CD4-positive, alpha-beta T cell (primary cell): Measurements from ENCODE around the gene VPS8. TPM values are rescaled to one million over a fixed set of nuclear protein-coding genes. Genes with fewer than 3 reads are reported as not detected.

Experiments used
- ATAC-seq: fragments of 200-7000 bp; cut with Tn5 transposase; one replicate; pipeline ENCODE4 v1.10.0; 2022; ENCODE audit warnings: mild to moderate bottlenecking; ENCODE audit not compliant: poor library complexity
- CTCF ChIA-PET: fragments of 350-600 bp; sonication (Branson Sonifier 250); formaldehyde crosslinking; loops from one replicate; lab custom pipeline; 2021; ENCODE audit warnings: antibody characterized with exemption, inconsistent platforms; lab: Charles Lee
- POLR2A ChIA-PET: fragments of 350-600 bp; sonication (Branson Sonifier 250); formaldehyde crosslinking; loops from one replicate; lab custom pipeline; 2021; ENCODE audit warnings: antibody characterized with exemption, inconsistent platforms; lab: Charles Lee
- DNase-seq, 14 experiments: peaks; one replicate each; pipeline ENCODE4 v3.0.0-alpha.2; 2013 to 2020; ENCODE audit warnings: mixed read lengths in 2 of 14
- H3K27ac ChIP-seq, 2 donors: one replicate each; pipeline versions ENCODE4 v1.5.1 to v1.7.0; 2013; ENCODE audit warnings: low read length in 2 of 2, low read depth in 1 of 2, mild to moderate bottlenecking in 1 of 2
- H3K27me3 ChIP-seq, 2 experiments: 1 replicate in 1 of 2; 2 replicates in 1 of 2; pipeline versions ENCODE4 v1.6.1 to v1.7.0; 2013; ENCODE audit warnings: low read length in 2 of 2, control low read depth in 1 of 2, mild to moderate bottlenecking in 1 of 2, moderate library complexity in 1 of 2; ENCODE audit not compliant: insufficient read depth in 2 of 2, control insufficient read depth in 1 of 2
- H3K36me3 ChIP-seq: one replicate; pipeline ENCODE4 v1.6.1; 2013; ENCODE audit warnings: low read length, control low read depth; ENCODE audit not compliant: insufficient read depth
- H3K4me1 ChIP-seq: one replicate; pipeline ENCODE4 v1.6.1; 2013; ENCODE audit warnings: low read length, control low read depth; ENCODE audit not compliant: insufficient read depth
- H3K4me3 ChIP-seq: one replicate; pipeline ENCODE4 v1.5.1; 2013; ENCODE audit warnings: mild to moderate bottlenecking, low read length, moderate library complexity
- H3K9me3 ChIP-seq, 2 experiments: 1 replicate in 1 of 2; 2 replicates in 1 of 2; pipeline versions ENCODE4 v1.6.1 to v1.7.0; 2013; ENCODE audit warnings: low read length in 2 of 2, mild to moderate bottlenecking in 2 of 2, control low read depth in 1 of 2, moderate library complexity in 1 of 2; ENCODE audit not compliant: control insufficient read depth in 1 of 2, insufficient read depth in 1 of 2
- H3K27ac Mint-ChIP-seq: one replicate; pipeline ENCODE4 v1.8.0; 2020; ENCODE audit warnings: mixed read lengths
- H3K27me3 Mint-ChIP-seq: one replicate; pipeline ENCODE4 v1.8.0; 2021; ENCODE audit warnings: mixed read lengths
- H3K36me3 Mint-ChIP-seq: one replicate; pipeline ENCODE4 v1.8.0; 2021; ENCODE audit warnings: low read depth, mixed read lengths
- H3K4me1 Mint-ChIP-seq: one replicate; pipeline ENCODE4 v1.8.0; 2021; ENCODE audit warnings: low read depth, mixed read lengths
- H3K4me3 Mint-ChIP-seq: one replicate; pipeline ENCODE4 v1.8.0; 2020; ENCODE audit warnings: mild to moderate bottlenecking, mixed read lengths
- H3K9me3 Mint-ChIP-seq: one replicate; pipeline ENCODE4 v1.8.0; 2020; ENCODE audit warnings: mixed read lengths
- intact Hi-C, 2 experiments: fragments of 100-400 bp; cut with DNase I in 1 of 2; cut with micrococcal nuclease in 1 of 2; formaldehyde crosslinking; loops; one replicate each; pipeline versions ENCODE4 v1.15.1 to v1.9.0; 2023 to 2025; cut with DNase I, micrococcal nuclease
- total RNA-seq, 174 experiments: library from RNA in 2 of 174; stranded (reverse) in 2 of 174; gene quantifications; one replicate each; pipeline ENCODE4 v1.2.3 and lab custom pipeline; 2021 to 2026
- TF ChIP-seq, protein P1 (sequence below): fragments of 200-600 bp; IDR thresholded peaks from one replicate; pipeline ENCODE4 v1.8.0; 2022; ENCODE audit warnings: antibody characterized with exemption, mild to moderate bottlenecking

Gene VPS8
- total RNA-seq, 2 experiments from 2014 or later = 56.8 to 61.2 TPM

- ChIA-PET POLR2A (no interaction called here), CTCF (no interaction called here)
- Histone ChIP-seq H3K36me3 (peaks cover 74% of the 10 kb centered on the region), H3K4me1 (no peaks in the 10 kb centered on the region), H3K27me3 (no peaks in the 10 kb centered on the region), H3K27ac (no peak overlapping the region), H3K4me3 (no peak overlapping the region), H3K9me3 (no peaks in the 10 kb centered on the region)
- H3K27ac Mint-ChIP-seq = no peak overlapping the region
- no peaks in the 10 kb centered on the region for H3K9me3 Mint-ChIP-seq
- TF ChIP-seq, protein P1, sequence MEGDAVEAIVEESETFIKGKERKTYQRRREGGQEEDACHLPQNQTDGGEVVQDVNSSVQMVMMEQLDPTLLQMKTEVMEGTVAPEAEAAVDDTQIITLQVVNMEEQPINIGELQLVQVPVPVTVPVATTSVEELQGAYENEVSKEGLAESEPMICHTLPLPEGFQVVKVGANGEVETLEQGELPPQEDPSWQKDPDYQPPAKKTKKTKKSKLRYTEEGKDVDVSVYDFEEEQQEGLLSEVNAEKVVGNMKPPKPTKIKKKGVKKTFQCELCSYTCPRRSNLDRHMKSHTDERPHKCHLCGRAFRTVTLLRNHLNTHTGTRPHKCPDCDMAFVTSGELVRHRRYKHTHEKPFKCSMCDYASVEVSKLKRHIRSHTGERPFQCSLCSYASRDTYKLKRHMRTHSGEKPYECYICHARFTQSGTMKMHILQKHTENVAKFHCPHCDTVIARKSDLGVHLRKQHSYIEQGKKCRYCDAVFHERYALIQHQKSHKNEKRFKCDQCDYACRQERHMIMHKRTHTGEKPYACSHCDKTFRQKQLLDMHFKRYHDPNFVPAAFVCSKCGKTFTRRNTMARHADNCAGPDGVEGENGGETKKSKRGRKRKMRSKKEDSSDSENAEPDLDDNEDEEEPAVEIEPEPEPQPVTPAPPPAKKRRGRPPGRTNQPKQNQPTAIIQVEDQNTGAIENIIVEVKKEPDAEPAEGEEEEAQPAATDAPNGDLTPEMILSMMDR = no peak
- intact Hi-C loops = loop anchor here in 1 of 2 experiments (5.0 kb wide), 1 partner anchor 61 kb away; no protein-coding TSS in a partner anchor
- no peaks in the 10 kb centered on the region for H3K27me3 Mint-ChIP-seq
- peaks cover 55% of the 10 kb centered on the region for H3K36me3 Mint-ChIP-seq
- no peak for DNase-seq
- no peak overlapping the region for H3K4me3 Mint-ChIP-seq
- ATAC-seq = no peak
- H3K4me1 Mint-ChIP-seq = no peaks in the 10 kb centered on the region
These were observed 106.8 kb downstream of the VPS8 start for GRCh38 chr3:184918750-184919149.

DNA sequence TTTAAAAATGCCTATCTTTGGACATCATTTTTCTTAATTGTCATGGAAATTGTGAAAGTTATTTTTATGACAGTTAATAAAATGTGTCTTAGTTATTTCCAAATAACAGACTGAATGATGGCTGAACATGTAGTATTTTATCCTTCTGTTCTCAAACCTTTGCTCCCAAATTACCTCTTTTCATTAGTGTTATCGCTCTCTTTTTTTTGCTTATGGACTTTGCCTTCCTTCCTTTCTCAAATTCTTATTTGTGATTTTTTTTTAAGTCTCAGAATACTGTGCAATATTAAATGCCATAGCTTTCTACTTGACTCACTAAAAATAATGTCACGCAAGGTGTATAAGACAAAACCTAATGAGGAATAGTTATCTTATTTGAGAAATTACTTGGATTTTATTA, 107.7 kb downstream of the VPS8 start:
- no peak overlapping the region for H3K4me3 Mint-ChIP-seq
- Histone ChIP-seq H3K4me3 (no peak overlapping the region), H3K27ac (no peak overlapping the region), H3K36me3 (peaks cover 69% of the 10 kb centered on the region), H3K9me3 (no peaks in the 10 kb centered on the region), H3K27me3 (no peaks in the 10 kb centered on the region), H3K4me1 (no peaks in the 10 kb centered on the region)
- no peak overlapping the region for H3K27ac Mint-ChIP-seq
- intact Hi-C loops = loop anchor here in 1 of 2 experiments (5.0 kb wide), 1 partner anchor 62 kb away; no protein-coding TSS in a partner anchor
- ChIA-PET POLR2A (no interaction called here), CTCF (no interaction called here)
- DNase-seq (no peak), ATAC-seq (no peak)
- TF ChIP-seq, protein P1 = no peak
- H3K27me3 Mint-ChIP-seq = no peaks in the 10 kb centered on the region
- H3K36me3 Mint-ChIP-seq = peaks cover 46% of the 10 kb centered on the region
- H3K4me1 Mint-ChIP-seq = no peaks in the 10 kb centered on the region
- H3K9me3 Mint-ChIP-seq = no peaks in the 10 kb centered on the region

- H3K27me3 Mint-ChIP-seq = no peaks in the 10 kb centered on the region
These were observed 112.6 kb downstream of the VPS8 start for GRCh38 chr3:184924547-184924946.

More at GRCh38 chr3:184924547-184924946, 112.6 kb downstream of the VPS8 start:
- ChIA-PET CTCF (no interaction called here), POLR2A (no interaction called here)
- TF ChIP-seq, protein P1 = no peak
- Histone ChIP-seq H3K4me3 (no peak overlapping the region), H3K9me3 (no peaks in the 10 kb centered on the region), H3K36me3 (peaks cover 73% of the 10 kb centered on the region), H3K27me3 (no peaks in the 10 kb centered on the region), H3K4me1 (no peaks in the 10 kb centered on the region), H3K27ac (no peak overlapping the region)
- no peaks in the 10 kb centered on the region for H3K9me3 Mint-ChIP-seq
- intact Hi-C loops = no loop called here
- peaks cover 27% of the 10 kb centered on the region for H3K36me3 Mint-ChIP-seq
- ATAC-seq (no peak), DNase-seq (no peak)
- H3K4me1 Mint-ChIP-seq = no peaks in the 10 kb centered on the region
- H3K27ac Mint-ChIP-seq = no peak overlapping the region
- H3K4me3 Mint-ChIP-seq = no peak overlapping the region
